CD4-positive, alpha-beta T cell treated with Interleukin-12 subunit alpha and Interleukin-12 subunit beta, for 1 hour (primary cell): ENCODE measurements around the gene SYT7.
A peak's percentile ranks its signal among the peaks of the same experiment; 100 is the strongest.

ENCODE experiments used
- DNase-seq: peaks from one replicate; pipeline ENCODE4 v3.0.0-alpha.2; 2020

Gene SYT7

DNA sequence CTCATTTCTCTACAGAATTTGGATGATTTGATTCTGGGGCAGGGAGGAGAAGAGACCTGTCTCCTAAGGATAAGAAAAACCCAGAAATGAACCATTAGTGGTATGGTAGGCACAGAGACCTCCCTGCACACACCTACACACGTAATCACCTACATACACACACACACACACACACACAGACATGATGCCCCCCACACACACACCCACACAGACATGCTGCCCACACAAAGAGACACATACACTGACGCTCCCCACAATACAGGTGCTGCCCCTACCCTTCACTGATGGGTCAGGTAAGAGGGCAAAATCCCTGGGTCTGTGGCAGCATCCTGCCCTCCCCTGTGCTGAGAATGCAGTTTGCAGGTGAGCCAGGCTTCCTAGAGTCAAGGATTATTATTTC, 1.1 kb upstream of the SYT7 start:
- no peak for DNase-seq

DNA sequence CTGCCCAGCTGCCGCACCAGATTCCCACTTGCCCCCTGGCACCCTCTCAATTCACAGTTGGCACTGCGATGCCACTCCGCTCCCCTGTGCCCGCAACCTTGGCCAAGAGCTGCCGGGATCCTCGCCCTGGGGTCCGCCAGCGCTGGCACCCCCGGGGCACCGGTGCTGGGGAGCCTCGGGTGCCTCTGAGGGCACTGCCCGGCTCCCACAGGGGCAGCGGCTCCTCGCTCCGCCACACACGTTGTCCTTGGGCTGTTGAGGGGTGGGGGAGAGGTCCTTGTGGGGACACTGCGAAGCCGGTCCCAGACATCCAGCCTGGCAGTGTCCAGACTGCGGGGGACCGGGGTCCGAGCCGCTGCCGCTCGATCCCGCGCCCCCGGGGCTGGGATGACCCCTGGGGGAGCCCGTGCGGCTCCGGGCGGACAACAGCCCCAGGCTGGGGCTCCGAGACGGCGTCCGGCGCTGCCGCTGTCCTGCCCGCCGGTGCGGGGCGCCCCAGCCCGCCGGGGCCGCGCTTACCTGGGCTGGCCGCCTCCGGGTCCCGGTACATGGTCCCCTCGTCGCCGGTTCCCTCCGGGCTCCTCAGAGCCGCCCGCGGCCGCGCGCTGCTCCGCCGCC, 496 bp downstream of the SYT7 start:
- no peak for DNase-seq

DNA sequence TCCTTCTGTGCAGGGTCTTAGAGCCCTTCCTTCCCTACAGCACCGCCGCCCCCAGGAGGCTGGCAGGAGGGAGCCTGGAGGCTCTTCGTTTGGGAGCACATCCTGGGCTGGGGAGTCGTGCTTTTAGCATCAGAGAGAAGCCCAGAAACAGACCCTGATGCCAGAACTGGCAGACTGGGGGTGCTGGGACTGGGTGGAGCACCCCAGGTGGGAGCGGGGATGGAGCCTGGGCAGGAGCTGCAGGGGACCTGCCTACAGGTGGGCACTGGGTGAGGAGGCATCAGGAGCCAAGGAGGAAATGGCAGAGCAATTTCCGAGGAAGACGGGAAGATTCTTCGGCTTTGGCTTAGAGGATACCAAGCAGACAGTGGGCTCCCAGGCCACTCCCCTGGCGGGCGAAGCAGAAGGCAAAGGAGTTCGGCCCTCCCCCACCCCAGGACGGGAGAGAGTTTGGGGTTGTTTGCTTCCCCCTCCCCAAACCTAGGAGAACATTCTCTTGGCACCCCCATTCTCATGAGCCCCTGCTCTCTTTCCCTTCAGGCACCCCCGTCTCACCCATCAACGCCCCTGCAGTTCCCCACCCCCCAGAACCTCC, 1.1 kb downstream of the SYT7 start:
- DNase-seq = no peak

DNA sequence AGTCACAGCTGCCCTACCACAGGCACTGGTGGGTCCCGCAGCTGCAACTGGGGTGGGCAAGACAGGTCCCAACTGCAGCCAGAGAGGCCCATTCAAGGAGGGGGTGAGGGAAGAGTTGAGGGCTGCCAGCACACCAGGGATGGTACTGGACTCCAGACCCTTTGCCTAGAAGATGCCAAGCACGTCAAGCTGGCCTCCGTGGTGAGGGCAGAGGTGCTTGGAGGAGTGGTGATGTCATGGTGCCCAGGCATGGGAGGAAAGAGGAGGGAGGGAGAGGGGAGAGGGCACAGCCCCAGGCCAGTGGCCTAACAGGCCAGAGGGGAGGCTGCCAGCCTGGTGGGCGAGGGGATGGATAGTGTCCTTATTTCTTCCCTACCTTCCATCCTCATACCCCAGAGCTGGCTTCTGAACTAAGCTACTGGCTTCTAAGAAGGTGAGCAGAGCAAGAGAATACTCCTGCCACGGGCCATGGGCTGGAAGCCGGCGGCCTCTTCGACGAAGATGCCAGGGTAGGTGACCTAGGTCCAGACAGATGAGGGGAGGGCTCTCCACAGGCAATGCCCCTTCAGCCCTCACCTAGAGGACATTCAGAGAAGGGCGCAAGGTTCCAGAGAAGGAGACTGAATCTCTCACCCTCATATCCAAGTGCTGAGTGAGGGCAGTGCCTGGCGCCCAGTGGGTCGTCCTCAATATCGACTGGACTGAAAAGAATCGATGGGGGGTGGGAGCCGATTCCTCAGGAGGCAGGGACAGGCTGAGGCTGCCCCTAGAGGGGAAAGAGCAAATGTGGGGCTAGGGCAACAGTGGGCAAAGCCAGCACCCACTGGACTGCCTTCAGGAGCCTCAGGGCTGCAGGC, 1.8 kb downstream of the SYT7 start:
- DNase-seq = no peak

DNA sequence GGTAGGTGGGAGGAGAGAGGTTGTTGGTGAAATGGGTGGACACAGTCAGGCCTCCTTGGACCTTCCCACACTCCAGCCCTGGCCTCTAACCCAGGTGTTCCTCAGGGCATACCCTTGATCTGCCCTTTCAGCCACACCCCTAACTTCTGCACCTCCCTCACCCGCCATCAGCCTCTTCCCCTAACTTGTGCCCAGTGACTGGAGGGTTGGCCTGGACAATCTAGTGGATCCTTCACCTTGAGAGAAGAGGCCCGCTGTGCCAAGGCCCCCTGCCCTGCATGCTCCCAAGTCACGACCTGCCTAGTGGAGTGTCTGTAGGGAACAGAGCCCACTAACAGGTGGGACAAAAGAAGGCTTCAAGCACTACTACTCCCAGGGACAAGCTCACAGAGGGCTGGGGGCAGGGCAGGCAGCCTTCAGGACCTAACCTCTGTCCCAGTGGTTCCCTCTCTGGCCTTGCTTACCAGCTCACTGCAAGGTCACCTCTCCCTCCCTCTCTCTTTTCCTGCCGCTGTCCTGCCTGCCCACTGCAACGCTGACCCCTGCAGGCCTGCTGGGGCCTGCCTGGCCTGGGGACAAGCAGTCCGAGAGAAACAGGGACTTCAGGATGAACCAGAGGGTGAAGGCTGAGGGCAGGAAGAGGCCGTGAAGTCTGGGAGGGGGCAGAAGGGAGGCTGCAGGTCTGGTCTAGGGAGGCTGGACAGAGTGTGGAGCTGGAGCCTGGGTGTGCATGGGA, 3.3 kb downstream of the SYT7 start:
- no peak for DNase-seq

DNA sequence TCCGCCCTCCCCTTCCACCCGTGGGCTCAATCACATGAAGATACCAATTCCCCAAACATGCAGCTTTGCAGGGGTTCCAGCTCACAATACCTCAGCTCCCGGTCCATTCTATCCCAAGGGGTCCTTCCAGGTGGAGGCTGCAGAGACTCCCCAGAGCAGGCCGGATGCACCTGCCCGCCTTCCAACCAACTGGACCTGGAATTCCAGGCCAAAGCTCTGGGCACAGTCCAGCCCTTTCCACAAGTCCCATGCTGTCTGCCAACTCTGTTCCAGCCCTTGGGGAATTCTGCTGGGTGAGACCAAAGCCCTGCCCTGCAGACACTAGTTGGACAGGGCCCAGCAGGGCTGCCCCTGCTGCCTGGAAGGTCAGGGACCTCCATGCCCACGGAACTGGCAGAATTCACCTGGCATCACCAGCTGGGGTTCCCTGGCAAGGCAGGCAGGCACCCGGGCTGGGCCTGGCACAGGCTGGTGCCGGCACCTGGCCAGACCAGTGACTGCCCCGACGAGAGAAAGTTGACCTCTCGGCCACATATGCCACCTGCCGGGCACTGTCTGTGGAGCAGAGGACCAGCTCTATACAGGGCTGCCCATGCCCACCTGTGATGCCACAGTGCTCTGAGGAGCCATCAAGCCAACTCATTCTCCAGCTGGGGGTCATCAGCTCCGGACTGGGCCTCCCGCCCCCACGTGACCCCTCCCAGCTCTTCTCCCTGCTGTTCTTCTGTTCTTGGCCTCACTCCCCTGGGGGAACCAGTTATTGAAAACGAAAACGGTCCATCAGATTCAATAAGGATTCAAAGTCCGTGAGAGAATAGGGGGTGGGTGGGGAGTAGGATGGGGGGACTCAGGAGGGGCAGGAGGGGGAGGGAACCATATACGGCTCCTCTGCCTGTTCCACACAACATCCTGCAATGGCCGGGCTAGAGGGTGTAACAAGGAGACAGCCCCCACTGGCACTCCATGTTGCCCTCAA, 4.7 kb downstream of the SYT7 start:
- no peak for DNase-seq

DNA sequence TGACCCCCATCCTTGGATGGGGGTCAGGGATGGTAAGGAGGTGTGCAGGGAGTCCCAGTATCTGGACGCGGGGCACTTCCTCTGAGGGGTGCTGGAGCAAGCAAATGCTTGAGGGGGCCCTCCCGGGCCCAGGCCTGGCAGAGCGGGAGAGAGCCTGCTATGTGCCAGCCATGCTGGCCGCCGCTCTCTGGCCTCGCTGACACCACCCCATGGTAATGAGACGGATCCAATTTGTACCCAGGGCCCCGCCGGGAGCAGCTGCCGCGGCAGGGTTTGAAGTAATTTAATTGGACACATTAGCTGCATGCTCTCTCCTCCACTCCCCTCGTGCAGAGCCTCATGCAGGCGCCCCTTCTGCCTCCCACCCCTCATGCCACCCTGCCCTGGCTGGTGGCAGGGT, 6.3 kb downstream of the SYT7 start:
- DNase-seq = no peak

DNA sequence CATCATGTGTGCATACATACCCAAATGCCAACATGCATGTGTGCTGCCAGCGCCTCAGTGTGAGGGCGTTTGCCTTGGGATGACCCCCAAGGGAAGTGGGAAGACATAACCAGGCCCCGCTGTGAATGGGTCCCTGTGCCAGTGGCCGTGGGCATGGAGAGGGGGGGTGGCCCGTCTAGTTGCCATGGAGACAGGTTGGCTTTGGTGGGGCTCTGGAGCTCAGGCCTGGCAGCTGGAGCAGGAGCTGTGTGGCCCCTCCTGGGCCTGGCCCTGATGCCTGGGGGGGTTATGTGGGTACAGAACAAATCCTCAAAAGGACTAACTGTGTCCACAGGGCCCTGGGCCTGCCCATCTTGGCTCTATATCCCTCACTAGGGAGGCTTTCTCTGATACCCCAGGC, 8.0 kb downstream of the SYT7 start:
- no peak for DNase-seq

DNA sequence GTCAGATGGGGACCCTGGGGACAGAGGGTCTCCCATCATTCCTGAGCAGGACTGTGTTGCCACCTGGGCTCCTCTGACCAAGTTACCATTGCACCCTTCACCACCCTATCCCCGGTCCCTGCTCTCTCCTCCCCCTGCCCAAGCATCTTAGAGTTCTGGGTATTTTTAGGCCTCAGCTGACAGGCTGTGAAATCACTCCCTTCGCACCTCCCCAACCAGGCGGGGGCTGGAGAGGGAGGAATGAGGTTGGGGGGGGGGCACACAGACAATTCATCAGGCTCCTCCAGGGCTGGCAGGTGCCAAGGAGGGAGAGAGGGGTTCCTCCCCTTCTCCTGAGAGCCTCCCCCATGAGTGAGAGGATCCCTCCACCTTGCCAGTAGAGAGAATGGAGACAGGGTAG, 9.0 kb downstream of the SYT7 start:
- DNase-seq = no peak

DNA sequence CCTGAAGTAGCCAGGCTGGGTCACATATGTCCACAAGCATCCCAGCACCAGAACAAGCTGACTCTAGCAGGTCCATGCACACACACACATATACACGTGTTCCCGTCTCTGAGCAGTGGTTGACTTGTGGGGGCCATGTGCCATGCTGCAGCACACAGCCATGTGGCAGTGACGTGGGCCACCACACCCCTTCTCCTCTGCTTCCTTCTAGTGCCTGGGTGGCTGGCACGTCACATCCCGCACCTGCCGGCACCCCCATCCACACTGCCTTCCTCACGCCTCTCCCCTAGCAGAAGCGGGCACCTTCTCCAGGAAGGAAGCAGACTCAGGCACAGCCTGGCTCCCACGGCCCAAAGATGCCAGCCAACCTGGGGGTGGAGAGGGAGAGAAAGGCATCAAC, 9.5 kb downstream of the SYT7 start:
- DNase-seq = no peak

DNA sequence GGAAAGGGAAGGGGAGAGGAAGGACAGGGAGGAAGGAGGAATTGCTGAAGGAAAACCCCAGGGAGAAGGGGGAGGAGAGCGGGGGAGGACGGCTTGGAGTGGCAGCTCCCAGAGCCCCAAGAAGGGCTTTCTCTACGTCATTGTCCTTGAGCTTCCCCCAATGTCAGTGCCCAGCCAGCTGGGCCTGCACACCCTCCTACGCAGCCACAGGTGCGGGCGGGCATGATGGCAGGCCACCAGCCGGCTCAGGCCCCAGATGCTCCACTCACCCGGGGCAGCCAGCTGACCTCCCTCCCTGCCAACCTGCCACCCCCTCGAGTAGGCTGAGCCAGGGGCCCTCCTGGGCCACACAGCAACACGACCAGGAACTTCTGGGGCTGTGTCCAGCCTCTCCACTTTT, 11.2 kb downstream of the SYT7 start:
- no peak for DNase-seq

DNA sequence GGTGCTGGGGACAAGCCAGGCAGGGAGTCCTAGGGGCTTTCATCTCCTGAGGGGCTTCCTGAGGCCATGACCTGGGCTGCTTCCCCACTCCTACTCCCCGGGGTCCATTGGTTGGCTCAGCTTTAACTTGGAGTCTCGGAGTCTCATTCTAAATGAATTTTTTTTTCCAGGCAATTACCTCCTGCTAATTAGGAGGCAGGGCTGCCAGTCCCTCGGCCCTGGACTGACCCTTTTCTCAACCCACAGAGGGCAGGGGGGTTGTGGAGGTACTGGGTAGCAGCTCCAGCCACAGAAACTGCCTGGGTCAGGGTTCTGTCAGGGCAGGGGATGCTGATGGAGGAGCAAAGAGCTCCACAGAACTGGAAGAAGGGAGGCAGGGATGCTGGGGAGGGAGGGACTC, 11.9 kb downstream of the SYT7 start:
- DNase-seq = no peak

DNA sequence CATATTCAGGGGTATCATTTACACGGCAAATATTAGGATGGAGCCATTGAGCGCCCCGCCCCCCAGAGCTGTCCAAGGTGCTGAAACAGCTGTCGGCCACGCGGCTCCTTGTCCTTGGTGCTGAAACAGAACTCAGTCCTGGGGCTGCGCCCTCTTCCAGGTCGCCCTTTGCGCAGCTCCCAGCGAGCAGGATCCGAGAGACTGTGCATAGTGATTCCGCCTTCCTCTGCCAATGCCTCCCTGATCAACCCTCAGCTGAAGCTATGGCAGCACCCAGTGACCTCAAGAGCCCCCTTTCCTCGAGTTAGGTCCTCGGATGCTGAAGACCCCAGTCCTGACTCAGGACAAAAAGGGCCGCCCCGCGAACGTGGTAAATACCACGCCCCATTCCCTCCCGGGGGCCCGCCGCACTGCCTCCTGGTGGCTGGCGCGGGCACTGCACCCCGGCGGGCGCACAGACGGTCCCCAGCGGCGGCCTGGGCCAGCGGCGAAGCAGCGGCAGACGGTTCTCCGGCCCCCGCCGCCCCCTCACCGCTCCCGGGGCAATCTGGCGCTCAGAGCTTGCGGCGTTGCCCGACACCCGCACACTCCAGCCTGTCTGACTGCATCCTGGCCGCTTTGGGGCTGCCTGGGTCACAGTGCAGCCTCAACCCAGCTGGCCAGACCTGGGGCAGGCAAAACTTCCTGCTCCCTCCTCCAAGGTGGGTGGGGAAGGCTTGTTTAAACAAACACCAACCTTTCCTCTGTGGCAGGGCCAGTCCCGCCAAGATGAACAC, 13.4 kb downstream of the SYT7 start:
- DNase-seq = peak; percentile 74

DNA sequence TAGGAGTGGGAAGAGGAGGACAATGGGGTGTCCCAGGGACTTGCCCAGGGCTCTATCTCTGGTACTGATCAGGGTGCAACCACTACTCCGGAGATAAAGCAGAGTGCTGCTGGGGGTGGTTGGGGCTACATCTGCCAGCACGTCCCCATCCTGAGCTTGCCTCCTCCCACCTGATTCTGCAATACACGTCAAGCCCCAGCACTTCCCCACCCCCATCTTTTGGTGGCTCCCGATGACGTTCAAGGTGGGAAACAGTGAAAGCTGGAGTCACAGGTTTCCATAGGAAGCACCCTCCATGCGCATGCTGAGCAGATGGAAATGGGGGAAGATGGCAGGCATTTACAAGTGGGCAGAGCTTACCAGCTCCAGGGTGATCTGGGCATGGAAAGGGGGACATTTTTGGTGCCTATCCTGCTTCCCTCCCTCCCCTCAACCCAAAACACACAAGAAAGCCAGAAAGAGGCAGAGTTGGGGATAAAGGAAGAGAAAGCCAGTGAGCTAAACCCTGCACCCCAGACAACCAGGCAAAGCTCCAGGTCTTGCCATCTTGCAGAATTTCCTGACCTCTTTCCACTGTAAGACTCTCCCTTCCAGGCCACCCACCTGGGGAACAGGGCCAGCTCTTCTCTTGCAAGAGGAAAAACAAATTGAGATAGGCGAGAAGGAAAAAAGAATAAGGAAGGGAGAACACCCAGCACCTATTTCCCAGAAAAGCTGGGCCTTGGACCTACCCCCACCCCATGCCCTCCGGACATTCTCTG, 15.8 kb downstream of the SYT7 start:
- no peak for DNase-seq

DNA sequence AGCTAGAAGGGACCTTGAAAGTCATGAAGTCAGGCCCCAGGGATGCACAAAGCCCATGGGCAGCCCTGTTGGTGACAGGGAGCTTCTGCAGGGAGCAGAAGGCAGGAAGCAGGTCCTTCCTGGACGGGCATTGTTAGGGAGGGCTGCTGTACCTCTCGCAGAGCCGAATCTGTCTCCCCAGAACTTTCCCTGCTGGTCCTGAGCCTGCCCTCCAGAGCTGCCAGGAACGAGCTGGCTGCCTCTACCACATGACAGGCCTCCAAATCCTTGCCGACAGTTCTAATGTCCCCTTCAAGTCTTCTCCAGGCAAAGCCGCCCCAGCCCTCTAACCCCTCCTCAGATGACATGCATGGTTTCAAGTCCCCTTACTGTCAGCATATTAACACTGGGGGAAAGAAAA, 20.1 kb downstream of the SYT7 start:
- DNase-seq = no peak

DNA sequence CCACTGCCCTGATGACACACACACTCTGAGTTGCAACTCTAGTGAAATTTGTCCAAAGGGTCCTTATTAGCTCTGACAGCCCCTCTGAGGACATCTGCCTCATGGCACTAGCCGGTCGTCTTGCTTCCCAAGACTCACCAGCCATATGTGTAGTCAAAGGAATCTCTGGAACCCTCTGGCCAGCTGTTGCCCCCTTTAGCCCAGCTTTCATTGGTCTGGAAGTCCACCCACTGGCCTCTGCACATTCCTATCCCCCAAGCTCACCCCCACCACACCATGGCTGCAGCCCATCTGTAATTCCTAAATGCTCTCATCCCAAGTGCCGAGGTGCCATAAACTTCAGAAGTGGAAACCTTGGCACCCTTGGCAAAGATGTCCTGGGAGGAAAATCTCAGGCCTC, 24.3 kb downstream of the SYT7 start:
- DNase-seq = no peak

DNA sequence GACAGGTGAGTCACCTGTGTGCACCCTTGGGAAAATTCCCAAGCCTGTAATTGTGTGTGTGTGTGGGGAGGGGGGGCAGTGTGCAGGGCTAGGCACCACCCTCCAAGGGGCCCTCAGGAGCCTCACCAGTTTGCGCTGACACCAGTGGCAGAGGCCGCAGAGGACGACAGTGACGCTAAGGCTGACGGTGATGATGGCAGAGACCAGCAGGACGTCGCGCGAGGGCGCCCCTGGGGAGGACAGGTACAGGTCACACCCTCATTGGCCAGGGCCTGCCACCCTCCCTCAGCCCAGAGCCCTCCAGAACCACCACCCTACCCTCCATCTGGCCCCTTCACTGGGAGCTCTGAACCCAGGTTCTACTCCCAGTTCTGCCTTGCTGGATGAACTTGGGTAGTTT, 24.9 kb downstream of the SYT7 start:
- no peak for DNase-seq

DNA sequence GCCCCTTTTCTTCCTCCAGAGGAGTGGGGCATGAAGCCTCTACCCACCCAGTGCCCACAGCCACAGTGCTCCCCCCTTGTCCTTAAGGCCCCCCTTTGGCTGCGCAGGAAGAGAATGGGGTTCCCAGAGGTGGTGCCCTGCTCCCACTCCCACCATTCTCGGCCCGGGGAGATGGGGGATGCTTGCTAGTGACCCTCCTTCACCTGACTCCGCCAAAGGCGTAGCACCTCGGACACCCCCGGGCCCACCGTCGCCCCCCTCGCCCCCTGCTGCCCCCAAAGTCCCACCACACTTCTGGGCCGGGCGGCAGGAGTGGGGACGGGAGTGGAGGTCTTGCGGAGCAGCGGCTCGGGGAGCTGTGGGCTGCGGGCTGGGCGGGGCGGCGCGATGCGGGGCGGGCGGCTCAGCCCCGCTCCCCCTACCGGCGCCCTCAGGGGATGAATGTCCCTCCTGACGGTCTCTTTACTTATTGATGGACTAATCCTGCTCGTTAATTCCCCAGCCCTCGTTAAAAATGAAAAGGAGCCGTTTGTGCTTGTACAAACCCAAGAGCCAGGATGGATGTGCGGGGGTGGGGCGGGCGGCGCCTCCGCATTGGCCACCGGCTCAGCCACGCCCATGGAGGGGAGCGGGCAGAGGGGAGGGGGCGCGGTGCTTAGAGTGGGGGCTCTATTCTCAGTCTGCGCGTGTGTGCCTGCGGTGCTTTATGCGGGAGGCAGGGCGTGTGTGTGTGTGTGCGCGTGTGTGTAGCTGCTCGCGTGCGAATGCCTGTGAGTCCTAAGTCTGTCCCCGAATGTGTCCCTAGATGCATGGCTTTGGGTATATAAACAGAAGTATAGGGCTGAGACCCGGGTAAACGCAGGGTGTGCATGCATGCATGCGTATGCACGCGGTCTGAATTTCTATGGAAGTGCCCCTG, 25.6 kb downstream of the SYT7 start:
- DNase-seq = no peak

DNA sequence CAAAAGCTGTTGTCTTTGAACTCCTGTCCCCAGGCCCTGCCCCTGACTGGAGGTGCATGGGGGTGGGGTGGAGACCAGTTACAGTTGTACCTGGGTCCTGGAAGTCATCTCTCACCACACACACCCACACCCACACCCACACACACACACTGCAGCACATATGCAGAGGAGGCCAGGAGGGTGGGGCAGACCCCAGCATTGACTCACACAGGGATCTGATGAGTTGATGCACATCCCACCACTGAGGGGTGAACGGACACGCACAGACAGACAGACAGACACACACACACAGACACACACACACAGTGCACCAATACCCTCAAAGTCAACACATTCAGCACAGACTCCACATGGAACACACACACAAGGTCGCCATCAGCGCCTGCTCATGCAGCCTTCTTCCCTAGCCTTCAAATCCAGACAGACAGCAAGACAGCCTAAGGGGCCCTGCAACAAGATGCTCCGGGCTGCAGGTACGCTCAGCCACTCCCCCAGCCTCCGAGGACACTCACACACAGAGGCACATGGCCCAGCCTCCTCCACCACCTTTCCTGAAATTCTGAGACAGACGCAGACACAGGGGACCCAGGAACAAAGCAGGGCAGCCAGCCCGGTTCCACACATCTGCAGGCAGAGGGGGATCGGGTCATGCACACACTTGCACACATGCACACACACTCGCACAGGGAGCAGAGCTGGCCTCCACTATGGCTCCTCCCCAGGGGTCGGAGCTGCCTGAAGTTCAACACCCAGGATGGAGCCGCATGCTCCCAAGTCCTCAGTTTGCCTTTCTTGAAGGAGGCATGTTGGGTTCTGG, 26.5 kb downstream of the SYT7 start:
- no peak for DNase-seq
